WTC11 (cell line): Measurements from ENCODE around the gene ANKRD28. TPM values are rescaled to one million over a fixed set of nuclear protein-coding genes. Genes with fewer than 3 reads are reported as not detected.
"Not testable (repeated sequence)": the region's sequence is repeated elsewhere in the genome, so short reads cannot be mapped to it uniquely, and the experiment has no call there.

Source experiments
- ATAC-seq: fragments of 200-7000 bp; cut with Tn5 transposase; 2 replicates; pipeline ENCODE4 v1.10.0; 2021; ENCODE audit warnings: mild to moderate bottlenecking, moderate library complexity
- CTCF ChIA-PET: fragments of 300-600 bp; sonication (Branson Sonifier 250); formaldehyde crosslinking; loops from one replicate; lab custom pipeline; 2021; ENCODE audit warnings: antibody characterized with exemption; lab: Charles Lee
- POLR2A ChIA-PET: fragments of 350-600 bp; sonication (Branson Sonifier 250); formaldehyde crosslinking; loops from one replicate; lab custom pipeline; 2021; ENCODE audit warnings: antibody characterized with exemption; lab: Charles Lee
- DNase-seq: peaks from one replicate; pipeline ENCODE4 v3.0.0; 2021; ENCODE audit warnings: low spot score
- H3K27ac Mint-ChIP-seq: 2 replicates; pipeline ENCODE4 v1.8.0; 2021; ENCODE audit warnings: mixed read lengths
- H3K27me3 Mint-ChIP-seq: 2 replicates; pipeline ENCODE4 v1.8.0; 2021; ENCODE audit warnings: low read depth, mild to moderate bottlenecking, moderate library complexity, mixed read lengths
- H3K36me3 Mint-ChIP-seq: 2 replicates; pipeline ENCODE4 v1.8.0; 2021; ENCODE audit warnings: mixed read lengths
- H3K4me1 Mint-ChIP-seq: 2 replicates; pipeline ENCODE4 v1.8.0; 2022; ENCODE audit warnings: mixed read lengths
- H3K4me3 Mint-ChIP-seq: 2 replicates; pipeline ENCODE4 v1.8.0; 2021; ENCODE audit warnings: mild to moderate bottlenecking, moderate library complexity, mixed read lengths
- H3K9me3 Mint-ChIP-seq: 2 replicates; pipeline ENCODE4 v1.8.0; 2021; ENCODE audit warnings: mixed read lengths
- AFF4 ChIP-seq: sonication (generic); formaldehyde crosslinking; IDR thresholded peaks from 2 replicates; pipeline ENCODE4 v1.8.1; 2023; ENCODE audit warnings: mild to moderate bottlenecking, missing genetic modification reagents, borderline replicate concordance
- E2F5 ChIP-seq: sonication (generic); formaldehyde crosslinking; IDR thresholded peaks from 2 replicates; pipeline ENCODE4 v1.8.1; 2022; ENCODE audit warnings: mild to moderate bottlenecking, moderate library complexity, missing genetic modification reagents
- ELF4 ChIP-seq: sonication (generic); formaldehyde crosslinking; IDR thresholded peaks from 2 replicates; pipeline ENCODE4 v1.8.1; 2022; ENCODE audit warnings: low read depth, mild to moderate bottlenecking, moderate library complexity, missing genetic modification reagents
- GRHL2 ChIP-seq: fragments of 250-450 bp; sonication (Bioruptor Pico); IDR thresholded peaks from 2 replicates; pipeline ENCODE4 v1.8.0; 2022; ENCODE audit warnings: mild to moderate bottlenecking, moderate library complexity; ENCODE audit not compliant: insufficient replicate concordance, severe bottlenecking
- MLX ChIP-seq: sonication (generic); formaldehyde crosslinking; IDR thresholded peaks from 2 replicates; pipeline ENCODE4 v1.8.1; 2023; ENCODE audit warnings: mild to moderate bottlenecking, missing genetic modification reagents, moderate library complexity
- NFATC4 ChIP-seq: fragments of 250-450 bp; sonication (Bioruptor Pico); IDR thresholded peaks from 2 replicates; pipeline ENCODE4 v1.9.0; 2021; ENCODE audit warnings: mild to moderate bottlenecking
- NR1H2 ChIP-seq: sonication (generic); formaldehyde crosslinking; IDR thresholded peaks from 2 replicates; pipeline ENCODE4 v1.9.0; 2021; ENCODE audit warnings: mild to moderate bottlenecking, moderate library complexity, missing genetic modification reagents
- PRRX2 ChIP-seq: fragments of 250-450 bp; sonication (Bioruptor Pico); IDR thresholded peaks from 2 replicates; pipeline ENCODE4 v1.8.0; 2021; ENCODE audit warnings: mild to moderate bottlenecking
- STAT6 ChIP-seq: sonication (generic); formaldehyde crosslinking; conservative IDR thresholded peaks from 2 replicates; pipeline ENCODE4 v1.8.1; 2023; ENCODE audit warnings: mild to moderate bottlenecking, low read depth, missing genetic modification reagents, moderate library complexity
- total RNA-seq: library from RNA; stranded (reverse); gene quantifications from 3 replicates; pipeline ENCODE4 v1.2.3, GENCODE V29; 2021

The ANKRD28 gene
- total RNA-seq, 1 experiment from 2014 or later, result 51.6 TPM

GRCh38 chr3:15750879-15751278 lies 46.9 kb downstream of the ANKRD28 start (continued):
- TF ChIP-seq AFF4 (CRISPR knock-in tag), result no peak

GRCh38 chr3:15750143-15750542 lies 47.6 kb downstream of the ANKRD28 start:
- Mint-ChIP-seq H3K4me1 (peaks cover 12% of the 10 kb centered on the region), H3K4me3 (no peak overlapping the region), H3K27me3 (no peaks in the 10 kb centered on the region), H3K36me3 (peaks cover 55% of the 10 kb centered on the region), H3K9me3 (peaks cover 39% of the 10 kb centered on the region), H3K27ac (no peak overlapping the region)
- POLR2A ChIA-PET, result no interaction called here
- TF ChIP-seq STAT6 (CRISPR knock-in tag) (no peak), GRHL2 (CRISPR knock-in tag) (no peak), ELF4 (no peak), E2F5 (CRISPR knock-in tag) (no peak), NFATC4 (no peak), NR1H2 (CRISPR knock-in tag) (no peak), MLX (CRISPR knock-in tag) (no peak)
- CTCF ChIA-PET, result no interaction called here
- no peak for ATAC-seq
- no peak for DNase-seq

GRCh38 chr3:15745896-15746295 lies 51.9 kb downstream of the ANKRD28 start:
- H3K27ac Mint-ChIP-seq, ATAC-seq, CTCF ChIA-PET, H3K27me3 Mint-ChIP-seq, POLR2A ChIA-PET, DNase-seq, H3K4me1 Mint-ChIP-seq, H3K4me3 Mint-ChIP-seq: not testable (repeated sequence)
- H3K36me3 Mint-ChIP-seq, result peaks cover 81% of the 10 kb centered on the region
- H3K9me3 Mint-ChIP-seq, result peaks cover 61% of the 10 kb centered on the region

GRCh38 chr3:15744176-15744575 lies 53.6 kb downstream of the ANKRD28 start:
- TF ChIP-seq STAT6 (CRISPR knock-in tag) (no peak), PRRX2 (CRISPR knock-in tag) (no peak)
- ATAC-seq (no peak), DNase-seq (no peak)
- no peaks in the 10 kb centered on the region for H3K4me1 Mint-ChIP-seq
- no peak overlapping the region for H3K27ac Mint-ChIP-seq
- peaks cover 83% of the 10 kb centered on the region for H3K36me3 Mint-ChIP-seq
- H3K9me3 Mint-ChIP-seq, result peaks cover 73% of the 10 kb centered on the region
- CTCF ChIA-PET, result no interaction called here
- no peak overlapping the region for H3K4me3 Mint-ChIP-seq
- POLR2A ChIA-PET, result no interaction called here
- H3K27me3 Mint-ChIP-seq, result no peaks in the 10 kb centered on the region; the same call in 1 of the 2 replicates
